Breast epithelium (tissue), 3 donors: ENCODE data around the gene ZNF639.
"Not testable (repeated sequence)": the region's sequence is repeated elsewhere in the genome, so short reads cannot be mapped to it uniquely, and the experiment has no call there.

ENCODE experiments used
- POLR2A ChIP-seq: fragments of 450-650 bp; IDR thresholded peaks from one replicate; pipeline ENCODE4 v1.6.1; 2016; ENCODE audit warnings: antibody characterized with exemption, mild to moderate bottlenecking, moderate library complexity
- TF ChIP-seq, protein P1 (sequence below), 3 donors: fragments of 450-650 bp; IDR thresholded peaks; one replicate each; pipeline ENCODE4 v1.5.1; 2016 to 2017; ENCODE audit warnings: antibody characterized with exemption in 3 of 3, mild to moderate bottlenecking in 3 of 3, moderate library complexity in 3 of 3

DNA sequence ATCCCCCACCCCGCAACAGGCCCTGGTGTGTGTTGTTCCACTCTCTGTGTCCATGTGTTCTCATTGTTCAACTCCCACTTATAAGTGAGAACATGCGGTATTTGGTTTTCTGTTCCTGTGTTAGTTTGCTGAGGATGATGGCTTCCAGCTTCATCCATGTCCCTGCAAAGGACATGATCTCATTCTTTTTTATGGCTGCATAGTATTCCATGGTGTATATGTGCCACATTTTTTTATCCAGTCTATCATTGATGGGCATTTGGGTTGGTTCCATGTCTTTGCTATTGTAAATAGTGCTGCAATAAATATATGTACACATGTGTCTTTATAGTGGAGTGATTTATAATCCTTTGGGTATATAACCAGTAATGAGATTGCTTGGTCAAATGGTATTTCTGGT, 48.4 kb upstream of the ZNF639 start:
- TF ChIP-seq POLR2A, result not testable (repeated sequence)
- TF ChIP-seq, protein P1, sequence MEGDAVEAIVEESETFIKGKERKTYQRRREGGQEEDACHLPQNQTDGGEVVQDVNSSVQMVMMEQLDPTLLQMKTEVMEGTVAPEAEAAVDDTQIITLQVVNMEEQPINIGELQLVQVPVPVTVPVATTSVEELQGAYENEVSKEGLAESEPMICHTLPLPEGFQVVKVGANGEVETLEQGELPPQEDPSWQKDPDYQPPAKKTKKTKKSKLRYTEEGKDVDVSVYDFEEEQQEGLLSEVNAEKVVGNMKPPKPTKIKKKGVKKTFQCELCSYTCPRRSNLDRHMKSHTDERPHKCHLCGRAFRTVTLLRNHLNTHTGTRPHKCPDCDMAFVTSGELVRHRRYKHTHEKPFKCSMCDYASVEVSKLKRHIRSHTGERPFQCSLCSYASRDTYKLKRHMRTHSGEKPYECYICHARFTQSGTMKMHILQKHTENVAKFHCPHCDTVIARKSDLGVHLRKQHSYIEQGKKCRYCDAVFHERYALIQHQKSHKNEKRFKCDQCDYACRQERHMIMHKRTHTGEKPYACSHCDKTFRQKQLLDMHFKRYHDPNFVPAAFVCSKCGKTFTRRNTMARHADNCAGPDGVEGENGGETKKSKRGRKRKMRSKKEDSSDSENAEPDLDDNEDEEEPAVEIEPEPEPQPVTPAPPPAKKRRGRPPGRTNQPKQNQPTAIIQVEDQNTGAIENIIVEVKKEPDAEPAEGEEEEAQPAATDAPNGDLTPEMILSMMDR (IDR thresholded peaks at IDR 0.05), result not testable (repeated sequence)
